HG03064 (cell line): ENCODE results near the gene LDLR.
"Not testable (repeated sequence)": the region's sequence is repeated elsewhere in the genome, so short reads cannot be mapped to it uniquely, and the experiment has no call there.

Experiments
- ATAC-seq: cut with Tn5 transposase; IDR thresholded peaks from one replicate; pipeline ENCODE4 v1.9.1; 2021; ENCODE audit warnings: low read depth; ENCODE audit not compliant: unreplicated experiment

LDLR gene

DNA sequence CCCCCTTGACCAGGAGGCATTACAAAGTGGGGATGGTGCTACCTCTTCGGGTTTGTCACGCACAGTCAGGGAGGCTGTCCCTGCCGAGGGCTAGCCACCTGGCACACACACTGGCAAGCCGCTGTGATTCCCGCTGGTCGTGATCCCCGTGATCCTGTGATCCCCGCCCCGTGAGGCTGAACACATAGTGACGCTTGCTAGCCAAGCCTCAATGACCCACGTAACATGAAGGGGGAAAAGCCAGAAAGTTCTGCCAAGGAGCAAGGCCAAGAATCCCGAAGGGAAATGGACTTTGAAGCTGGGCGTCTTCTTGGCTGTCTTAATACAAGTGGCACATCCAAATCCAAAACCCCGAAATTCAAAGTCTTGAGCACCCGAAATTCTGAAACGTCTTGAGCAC, 13.7 kb downstream of the LDLR start:
- ATAC-seq = no peak

DNA sequence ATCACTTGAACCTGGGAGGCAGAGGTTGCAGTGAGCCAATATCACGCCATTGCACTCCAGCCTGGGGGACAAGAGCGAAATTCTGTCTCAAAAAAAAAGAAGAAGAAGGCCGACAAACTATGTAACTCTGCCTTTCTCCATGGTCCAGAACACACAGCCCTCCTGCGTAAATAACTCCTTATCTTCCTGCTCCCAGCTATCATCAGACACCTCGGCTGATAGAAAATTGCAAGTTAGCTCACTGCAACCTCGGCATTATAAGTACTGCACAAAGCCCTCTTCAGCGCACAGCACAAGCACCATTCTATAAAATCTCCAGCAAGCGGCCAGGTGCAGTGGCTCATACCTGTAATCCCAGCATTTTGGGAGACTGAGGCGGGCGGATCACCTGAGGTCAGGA, 14.4 kb downstream of the LDLR start:
- ATAC-seq = not testable (repeated sequence)

DNA sequence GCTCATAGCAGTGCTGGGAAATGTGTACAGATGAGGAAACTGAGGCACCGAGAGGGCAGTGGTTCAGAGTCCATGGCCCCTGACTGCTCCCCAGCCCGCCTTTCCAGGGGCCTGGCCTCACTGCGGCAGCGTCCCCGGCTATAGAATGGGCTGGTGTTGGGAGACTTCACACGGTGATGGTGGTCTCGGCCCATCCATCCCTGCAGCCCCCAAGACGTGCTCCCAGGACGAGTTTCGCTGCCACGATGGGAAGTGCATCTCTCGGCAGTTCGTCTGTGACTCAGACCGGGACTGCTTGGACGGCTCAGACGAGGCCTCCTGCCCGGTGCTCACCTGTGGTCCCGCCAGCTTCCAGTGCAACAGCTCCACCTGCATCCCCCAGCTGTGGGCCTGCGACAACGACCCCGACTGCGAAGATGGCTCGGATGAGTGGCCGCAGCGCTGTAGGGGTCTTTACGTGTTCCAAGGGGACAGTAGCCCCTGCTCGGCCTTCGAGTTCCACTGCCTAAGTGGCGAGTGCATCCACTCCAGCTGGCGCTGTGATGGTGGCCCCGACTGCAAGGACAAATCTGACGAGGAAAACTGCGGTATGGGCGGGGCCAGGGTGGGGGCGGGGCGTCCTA, 15.9 kb downstream of the LDLR start:
- ATAC-seq = no peak

DNA sequence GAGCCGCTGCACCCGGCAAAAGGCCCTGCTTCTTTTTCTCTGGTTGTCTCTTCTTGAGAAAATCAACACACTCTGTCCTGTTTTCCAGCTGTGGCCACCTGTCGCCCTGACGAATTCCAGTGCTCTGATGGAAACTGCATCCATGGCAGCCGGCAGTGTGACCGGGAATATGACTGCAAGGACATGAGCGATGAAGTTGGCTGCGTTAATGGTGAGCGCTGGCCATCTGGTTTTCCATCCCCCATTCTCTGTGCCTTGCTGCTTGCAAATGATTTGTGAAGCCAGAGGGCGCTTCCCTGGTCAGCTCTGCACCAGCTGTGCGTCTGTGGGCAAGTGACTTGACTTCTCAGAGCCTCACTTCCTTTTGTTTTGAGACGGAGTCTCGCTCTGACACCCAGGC, 17.2 kb downstream of the LDLR start:
- ATAC-seq = no peak

DNA sequence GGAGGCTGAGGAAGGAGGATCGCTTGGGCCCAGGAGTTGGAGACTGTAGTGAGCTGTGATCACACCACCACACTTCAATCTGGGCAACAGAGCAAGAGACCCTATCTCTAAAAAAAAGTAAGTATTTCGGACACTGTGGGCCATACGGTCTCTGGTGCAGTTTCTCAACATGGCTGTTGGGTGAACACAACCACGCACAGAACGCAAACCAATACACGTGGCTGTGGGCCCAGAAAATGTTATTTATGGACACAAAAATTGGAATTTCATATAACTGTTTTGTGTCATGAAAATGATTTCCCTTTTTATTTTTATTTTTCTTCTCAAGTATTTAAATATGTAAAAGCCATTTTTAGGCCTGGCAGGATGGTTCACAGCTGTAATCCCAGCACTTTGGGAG, 19.5 kb downstream of the LDLR start:
- ATAC-seq = no peak

DNA sequence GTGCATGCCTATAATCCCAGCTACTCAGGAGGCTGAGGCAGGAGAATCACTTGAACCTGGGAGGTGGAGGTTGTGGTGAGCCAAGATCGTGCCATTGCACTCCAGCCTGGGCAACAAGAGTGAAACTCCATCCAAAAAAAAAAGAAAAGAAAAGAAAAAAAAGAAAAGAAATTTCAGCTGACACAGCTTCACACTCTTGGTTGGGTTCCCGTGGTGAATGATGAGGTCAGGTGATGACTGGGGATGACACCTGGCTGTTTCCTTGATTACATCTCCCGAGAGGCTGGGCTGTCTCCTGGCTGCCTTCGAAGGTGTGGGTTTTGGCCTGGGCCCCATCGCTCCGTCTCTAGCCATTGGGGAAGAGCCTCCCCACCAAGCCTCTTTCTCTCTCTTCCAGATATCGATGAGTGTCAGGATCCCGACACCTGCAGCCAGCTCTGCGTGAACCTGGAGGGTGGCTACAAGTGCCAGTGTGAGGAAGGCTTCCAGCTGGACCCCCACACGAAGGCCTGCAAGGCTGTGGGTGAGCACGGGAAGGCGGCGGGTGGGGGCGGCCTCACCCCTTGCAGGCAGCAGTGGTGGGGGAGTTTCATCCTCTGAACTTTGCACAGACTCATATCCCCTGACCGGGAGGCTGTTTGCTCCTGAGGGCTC, 22.0 kb downstream of the LDLR start:
- no peak for ATAC-seq

DNA sequence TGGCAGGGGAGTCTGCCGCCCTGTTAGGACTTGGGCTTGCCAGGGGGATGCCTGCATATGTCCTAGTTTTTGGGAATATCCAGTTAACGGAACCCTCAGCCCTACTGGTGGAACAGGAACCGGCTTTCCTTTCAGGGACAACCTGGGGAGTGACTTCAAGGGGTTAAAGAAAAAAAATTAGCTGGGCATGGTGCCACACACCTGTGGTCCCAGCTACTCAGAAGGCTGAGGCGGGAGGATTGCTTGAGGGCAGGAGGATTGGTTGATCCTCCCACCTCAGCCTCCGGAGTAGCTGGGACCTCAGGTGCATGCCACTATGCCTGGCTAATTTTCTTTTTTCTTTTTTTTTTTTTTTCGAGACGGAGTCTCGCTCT, 22.5 kb downstream of the LDLR start:
- ATAC-seq = no peak

DNA sequence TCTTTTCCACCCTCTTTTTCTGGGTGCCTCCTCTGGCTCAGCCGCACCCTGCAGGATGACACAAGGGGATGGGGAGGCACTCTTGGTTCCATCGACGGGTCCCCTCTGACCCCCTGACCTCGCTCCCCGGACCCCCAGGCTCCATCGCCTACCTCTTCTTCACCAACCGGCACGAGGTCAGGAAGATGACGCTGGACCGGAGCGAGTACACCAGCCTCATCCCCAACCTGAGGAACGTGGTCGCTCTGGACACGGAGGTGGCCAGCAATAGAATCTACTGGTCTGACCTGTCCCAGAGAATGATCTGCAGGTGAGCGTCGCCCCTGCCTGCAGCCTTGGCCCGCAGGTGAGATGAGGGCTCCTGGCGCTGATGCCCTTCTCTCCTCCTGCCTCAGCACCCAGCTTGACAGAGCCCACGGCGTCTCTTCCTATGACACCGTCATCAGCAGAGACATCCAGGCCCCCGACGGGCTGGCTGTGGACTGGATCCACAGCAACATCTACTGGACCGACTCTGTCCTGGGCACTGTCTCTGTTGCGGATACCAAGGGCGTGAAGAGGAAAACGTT, 24.0 kb downstream of the LDLR start:
- ATAC-seq = no peak

DNA sequence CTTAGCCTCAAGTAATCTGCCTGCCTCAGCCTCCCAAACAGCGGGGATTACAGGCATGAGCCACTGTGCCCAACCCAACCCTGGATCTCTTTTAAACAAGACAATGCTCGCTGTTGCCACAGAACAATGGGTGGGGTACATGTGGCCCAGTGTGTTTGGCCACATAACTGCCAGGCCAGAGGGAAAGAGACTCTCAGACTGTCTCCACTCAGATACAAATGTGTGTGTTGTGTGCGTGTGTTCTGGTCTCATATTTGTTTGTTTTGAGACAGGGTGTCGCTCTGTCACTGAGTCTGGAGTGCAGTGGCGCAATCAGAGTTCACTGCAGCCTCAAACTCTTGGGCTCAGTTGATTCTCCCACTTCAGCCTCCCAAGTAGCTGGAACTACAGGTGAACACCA, 25.8 kb downstream of the LDLR start:
- no peak for ATAC-seq

DNA sequence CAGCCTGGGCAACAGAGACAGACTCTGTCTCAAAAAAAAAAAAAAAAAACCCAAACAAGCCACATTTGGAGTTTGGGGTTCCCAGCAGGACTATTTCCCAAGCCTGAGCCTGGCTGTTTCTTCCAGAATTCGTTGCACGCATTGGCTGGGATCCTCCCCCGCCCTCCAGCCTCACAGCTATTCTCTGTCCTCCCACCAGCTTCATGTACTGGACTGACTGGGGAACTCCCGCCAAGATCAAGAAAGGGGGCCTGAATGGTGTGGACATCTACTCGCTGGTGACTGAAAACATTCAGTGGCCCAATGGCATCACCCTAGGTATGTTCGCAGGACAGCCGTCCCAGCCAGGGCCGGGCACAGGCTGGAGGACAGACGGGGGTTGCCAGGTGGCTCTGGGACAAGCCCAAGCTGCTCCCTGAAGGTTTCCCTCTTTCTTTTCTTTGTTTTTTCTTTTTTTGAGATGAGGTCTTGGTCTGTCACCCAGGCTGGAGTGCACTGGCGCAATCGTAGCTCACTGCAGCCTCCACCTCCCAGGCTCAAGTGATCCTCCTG, 26.7 kb downstream of the LDLR start:
- no peak for ATAC-seq

DNA sequence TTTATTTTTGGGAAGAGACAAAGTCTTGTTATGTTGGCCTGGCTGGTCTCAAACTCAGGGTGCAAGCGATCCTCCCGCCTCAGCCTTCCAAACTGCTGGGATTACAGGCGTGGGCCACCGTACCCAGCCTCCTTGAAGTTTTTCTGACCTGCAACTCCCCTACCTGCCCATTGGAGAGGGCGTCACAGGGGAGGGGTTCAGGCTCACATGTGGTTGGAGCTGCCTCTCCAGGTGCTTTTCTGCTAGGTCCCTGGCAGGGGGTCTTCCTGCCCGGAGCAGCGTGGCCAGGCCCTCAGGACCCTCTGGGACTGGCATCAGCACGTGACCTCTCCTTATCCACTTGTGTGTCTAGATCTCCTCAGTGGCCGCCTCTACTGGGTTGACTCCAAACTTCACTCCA, 27.2 kb downstream of the LDLR start:
- ATAC-seq = no peak

DNA sequence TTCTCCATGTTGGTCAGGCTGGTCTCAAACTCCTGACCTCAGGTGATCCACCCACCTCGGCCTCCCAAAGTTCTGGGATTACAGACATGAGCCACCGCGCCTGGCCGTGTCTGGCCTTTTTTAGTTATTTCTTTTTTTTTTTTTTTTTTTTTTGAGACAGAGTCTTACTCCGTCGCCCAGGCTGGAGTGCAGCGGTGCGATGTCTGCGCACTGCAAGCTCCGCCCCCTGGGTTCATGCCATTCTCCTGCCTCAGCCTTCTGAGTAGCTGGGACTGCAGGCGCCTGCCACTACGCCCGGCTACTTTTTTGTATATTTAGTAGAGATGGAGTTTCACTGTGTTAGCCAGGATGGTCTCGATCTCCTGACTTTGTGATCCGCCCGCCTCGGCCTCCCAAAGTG, 32.7 kb downstream of the LDLR start:
- not testable (repeated sequence) for ATAC-seq

DNA sequence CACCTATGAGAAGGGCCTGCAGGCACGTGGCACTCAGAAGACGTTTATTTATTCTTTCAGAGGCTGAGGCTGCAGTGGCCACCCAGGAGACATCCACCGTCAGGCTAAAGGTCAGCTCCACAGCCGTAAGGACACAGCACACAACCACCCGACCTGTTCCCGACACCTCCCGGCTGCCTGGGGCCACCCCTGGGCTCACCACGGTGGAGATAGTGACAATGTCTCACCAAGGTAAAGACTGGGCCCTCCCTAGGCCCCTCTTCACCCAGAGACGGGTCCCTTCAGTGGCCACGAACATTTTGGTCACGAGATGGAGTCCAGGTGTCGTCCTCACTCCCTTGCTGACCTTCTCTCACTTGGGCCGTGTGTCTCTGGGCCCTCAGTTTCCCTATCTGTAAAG, 33.9 kb downstream of the LDLR start:
- no peak for ATAC-seq

DNA sequence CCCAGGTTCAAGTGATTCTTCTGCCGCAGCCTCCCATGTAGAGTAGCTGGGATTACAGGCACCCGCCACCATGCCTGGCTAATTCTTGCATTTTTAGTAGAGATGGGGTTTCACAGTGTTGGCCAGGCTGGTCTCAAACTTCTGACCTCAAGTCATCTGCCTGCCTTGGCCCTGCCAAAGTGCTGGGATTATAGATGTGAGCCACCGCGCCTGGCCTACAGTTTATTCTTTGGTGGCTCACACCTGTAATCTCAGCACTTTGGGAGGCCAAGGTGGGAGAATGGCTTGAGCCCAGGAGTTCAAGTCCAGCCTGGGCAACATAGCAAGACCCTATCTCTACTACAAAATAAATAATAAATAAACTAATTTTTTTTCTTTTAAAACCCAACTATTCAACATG, 34.9 kb downstream of the LDLR start:
- not testable (repeated sequence) for ATAC-seq

DNA sequence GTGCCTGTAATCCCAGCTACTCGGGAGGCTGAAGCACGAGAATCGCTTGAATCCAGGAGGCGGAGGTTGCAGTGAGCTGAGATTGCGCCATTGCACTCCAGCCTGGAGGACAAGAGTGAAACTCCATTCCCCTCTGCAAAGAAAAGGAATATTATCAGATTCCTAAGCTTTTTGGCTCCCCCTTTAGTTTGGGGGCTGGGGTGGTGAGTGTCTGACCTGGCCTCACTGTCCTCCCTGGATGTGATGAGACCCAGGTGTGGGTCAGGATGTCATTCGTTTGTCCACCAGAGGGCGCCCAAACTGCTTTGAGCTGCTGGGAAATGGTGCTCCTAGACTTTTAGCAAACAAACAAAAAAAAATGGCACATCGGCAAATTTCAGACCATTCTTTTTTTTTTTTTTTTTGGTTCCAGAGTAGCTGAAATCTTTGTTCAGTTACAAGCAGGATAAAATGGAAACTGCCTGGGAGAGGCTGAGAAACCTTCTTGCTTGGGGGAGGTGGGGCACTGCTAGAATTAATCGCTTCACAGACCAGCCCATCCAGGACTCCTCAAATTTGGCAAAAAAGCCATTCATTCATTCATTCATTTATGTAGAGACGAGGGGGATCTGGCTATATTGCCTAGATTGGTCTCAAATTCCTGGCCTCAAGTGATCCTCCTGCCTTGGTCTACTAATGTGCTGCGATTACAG, 36.9 kb downstream of the LDLR start:
- ATAC-seq = no peak

DNA sequence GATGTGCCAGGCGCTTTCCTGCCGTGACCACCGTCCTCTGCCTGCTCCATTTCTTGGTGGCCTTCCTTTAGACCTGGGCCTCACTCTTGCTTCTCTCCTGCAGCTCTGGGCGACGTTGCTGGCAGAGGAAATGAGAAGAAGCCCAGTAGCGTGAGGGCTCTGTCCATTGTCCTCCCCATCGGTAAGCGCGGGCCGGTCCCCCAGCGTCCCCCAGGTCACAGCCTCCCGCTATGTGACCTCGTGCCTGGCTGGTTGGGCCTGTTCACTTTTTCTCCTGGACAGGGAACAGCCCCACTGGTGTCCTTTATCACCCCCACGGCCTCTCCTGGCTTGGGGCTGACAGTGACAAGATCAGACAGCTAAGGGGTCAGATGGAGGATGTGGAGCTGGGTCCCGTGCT, 38.6 kb downstream of the LDLR start:
- ATAC-seq = no peak

DNA sequence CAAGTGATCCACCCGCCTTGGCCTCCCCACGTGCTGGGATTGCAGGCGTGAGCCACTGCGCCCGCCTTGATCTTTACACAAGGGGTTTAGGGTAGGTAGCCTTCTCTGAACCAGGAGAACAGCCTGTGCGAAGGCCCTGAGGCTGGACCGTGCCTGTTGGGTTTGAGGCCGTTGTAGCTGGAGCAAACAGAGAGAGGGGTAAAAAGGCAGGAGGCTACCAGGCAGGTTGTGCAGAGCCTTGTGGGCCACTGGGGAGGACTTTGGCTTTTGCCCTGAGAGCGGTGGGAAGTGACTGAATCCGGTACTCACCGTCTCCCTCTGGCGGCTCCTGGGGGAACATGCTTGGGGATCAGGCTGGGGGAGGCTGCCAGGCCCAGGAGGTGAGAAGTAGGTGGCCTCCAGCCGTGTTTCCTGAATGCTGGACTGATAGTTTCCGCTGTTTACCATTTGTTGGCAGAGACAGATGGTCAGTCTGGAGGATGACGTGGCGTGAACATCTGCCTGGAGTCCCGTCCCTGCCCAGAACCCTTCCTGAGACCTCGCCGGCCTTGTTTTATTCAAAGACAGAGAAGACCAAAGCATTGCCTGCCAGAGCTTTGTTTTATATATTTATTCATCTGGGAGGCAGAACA, 41.7 kb downstream of the LDLR start:
- no peak for ATAC-seq

DNA sequence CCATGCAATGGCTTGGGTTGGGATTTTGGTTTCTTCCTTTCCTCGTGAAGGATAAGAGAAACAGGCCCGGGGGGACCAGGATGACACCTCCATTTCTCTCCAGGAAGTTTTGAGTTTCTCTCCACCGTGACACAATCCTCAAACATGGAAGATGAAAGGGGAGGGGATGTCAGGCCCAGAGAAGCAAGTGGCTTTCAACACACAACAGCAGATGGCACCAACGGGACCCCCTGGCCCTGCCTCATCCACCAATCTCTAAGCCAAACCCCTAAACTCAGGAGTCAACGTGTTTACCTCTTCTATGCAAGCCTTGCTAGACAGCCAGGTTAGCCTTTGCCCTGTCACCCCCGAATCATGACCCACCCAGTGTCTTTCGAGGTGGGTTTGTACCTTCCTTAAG, 42.2 kb downstream of the LDLR start:
- ATAC-seq = no peak

DNA sequence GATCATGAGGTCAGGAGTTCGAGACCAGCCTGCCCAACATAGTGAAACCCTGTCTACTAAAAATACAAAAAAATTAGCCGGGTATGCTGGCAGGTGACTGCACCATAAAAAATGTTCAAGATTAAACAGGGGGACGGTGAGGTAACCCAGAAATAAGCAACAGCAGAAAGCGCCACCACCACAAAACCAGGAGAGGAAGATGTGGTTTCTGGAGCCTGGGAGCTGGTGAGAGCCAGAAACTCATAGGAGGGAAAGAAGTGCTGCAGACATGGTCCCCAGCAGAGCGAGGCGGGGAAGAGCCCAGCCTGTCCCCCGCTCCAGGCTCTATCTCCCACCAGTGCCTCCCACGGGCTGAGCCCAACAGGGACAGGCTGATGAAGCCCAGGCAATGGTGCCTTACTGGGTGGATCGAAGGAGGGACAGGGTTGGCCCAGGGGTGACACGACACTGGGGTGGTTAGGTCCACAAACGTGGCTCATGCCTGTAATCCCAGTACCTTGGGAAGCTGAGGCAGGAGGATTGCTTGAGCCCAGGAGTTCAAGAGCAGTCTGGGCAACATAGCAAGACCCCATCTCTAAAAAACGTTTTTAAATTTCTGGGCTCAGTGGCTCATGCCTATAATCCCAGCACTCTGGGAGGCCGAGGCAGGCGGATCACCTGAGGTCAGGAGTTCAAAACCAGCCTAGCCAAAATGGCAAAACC, 47.3 kb downstream of the LDLR start:
- no peak for ATAC-seq

DNA sequence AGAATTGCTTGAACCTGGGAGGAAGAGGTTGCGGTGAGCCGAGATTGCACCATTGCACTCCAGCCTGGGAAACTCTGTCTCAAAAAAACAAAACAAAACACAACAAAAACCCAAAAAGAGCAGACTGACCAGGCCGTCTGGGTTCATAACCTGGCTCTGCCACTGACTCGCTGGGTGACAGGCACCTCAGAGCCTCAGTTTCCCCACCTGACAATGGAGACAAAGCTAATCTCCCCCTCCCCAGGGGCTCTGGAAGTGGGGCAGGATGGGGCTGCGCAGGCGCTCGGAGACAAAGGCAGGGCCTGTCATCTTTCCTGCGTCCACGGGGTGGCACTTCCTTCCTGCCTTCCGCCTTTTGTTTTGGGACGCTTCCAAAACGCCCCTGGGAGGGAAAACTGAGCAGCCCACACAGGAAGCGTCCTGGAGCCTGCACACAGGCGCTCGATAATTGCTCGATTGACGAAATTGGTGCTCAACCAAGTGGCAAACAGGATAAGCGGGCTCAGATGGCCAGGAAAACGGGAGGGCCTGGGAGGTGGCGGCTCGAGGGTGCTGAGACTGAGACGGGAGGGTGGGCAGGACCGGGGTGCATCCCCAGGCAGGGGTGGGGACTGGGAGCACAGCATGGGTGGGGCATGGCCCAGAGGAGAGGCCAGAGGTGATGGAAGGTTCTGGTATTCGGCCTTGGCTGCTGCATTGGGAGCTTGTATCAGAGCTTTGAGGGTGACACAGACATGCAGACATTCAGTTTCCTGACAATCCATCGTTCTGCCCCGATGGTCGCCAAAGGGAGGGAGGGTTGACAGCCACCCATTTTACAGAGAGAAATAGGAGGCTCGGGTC, 48.5 kb downstream of the LDLR start:
- ATAC-seq = no peak
